Stimulated activated effector memory CD8-positive, alpha-beta T cell treated with anti-CD3 and anti-CD28 coated beads, Interleukin-12 subunit alpha, Interleukin-12 subunit beta, amount 100 ng/mL, for 72 hours (primary cell): Measurements from ENCODE around the gene SGCG.
"Not testable (repeated sequence)": the region's sequence is repeated elsewhere in the genome, so short reads cannot be mapped to it uniquely, and the experiment has no call there.

Source experiments
- ATAC-seq: fragments of 150-1000 bp; cut with Tn5 transposase; 2 replicates; pipeline ENCODE4 v1.10.0; 2021
- DNase-seq, 2 donors: peaks; one replicate each; pipeline ENCODE4 v3.0.0; 2021 to 2022; ENCODE audit warnings: low spot score in 2 of 2
- H3K27ac Mint-ChIP-seq: one replicate; pipeline ENCODE4 v1.8.0; 2022; ENCODE audit warnings: mild to moderate bottlenecking, mixed read lengths
- H3K36me3 Mint-ChIP-seq: one replicate; pipeline ENCODE4 v1.8.0; 2022; ENCODE audit warnings: mild to moderate bottlenecking, mixed read lengths
- H3K4me1 Mint-ChIP-seq: one replicate; pipeline ENCODE4 v1.8.0; 2022; ENCODE audit warnings: mixed read lengths
- H3K4me3 Mint-ChIP-seq: one replicate; pipeline ENCODE4 v1.8.0; 2022; ENCODE audit warnings: mild to moderate bottlenecking, mixed read lengths
- H3K9me3 Mint-ChIP-seq: one replicate; pipeline ENCODE4 v1.8.0; 2022; ENCODE audit warnings: mixed read lengths

Gene SGCG, protein sequence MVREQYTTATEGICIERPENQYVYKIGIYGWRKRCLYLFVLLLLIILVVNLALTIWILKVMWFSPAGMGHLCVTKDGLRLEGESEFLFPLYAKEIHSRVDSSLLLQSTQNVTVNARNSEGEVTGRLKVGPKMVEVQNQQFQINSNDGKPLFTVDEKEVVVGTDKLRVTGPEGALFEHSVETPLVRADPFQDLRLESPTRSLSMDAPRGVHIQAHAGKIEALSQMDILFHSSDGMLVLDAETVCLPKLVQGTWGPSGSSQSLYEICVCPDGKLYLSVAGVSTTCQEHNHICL

DNA sequence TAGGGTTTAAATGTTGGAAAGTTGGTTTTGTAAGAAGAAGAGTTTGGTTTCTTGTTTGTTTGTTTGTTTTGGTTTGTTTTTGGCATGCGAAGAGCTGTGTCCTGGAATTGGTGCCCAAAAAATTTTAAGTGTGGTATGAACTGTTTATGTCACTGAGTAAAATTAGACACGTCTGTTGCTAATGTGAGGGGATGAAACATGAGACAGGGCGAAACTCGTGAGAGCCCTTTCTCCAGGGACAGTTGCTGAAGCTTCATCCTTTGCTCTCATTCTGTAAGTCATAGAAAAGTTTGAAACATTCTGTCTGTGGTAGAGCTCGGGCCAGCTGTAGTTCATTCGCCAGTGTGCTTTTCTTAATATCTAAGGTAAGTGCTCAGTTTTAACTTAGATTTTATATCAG is at the start of gene SGCG:
SGCG (plus strand) TSS at position 269 of the 400 bp plus-strand sequence. CDS start 22,716 bp downstream, outside the sequence.
- Mint-ChIP-seq H3K4me3 (no peak within 1 kb of the TSS), H3K4me1 (no peaks in the 10 kb centered on the region), H3K27ac (no peak within 1 kb of the TSS), H3K9me3 (peaks cover 7% of the 10 kb centered on the region), H3K36me3 (no peaks in the 10 kb centered on the region)
- no peak for ATAC-seq
- no peak for DNase-seq

- Mint-ChIP-seq H3K36me3 (no peaks in the 10 kb centered on the region), H3K4me1 (no peaks in the 10 kb centered on the region), H3K4me3 (no peak overlapping the region), H3K9me3 (no peaks in the 10 kb centered on the region), H3K27ac (no peak overlapping the region)
- ATAC-seq (no peak), DNase-seq (no peak)
These were observed 46.2 kb upstream of the SGCG start for GRCh38 chr13:23134542-23134941.

- Mint-ChIP-seq H3K36me3 (no peaks in the 10 kb centered on the region), H3K9me3 (no peaks in the 10 kb centered on the region), H3K4me1 (no peaks in the 10 kb centered on the region), H3K4me3 (no peak overlapping the region), H3K27ac (no peak overlapping the region)
- DNase-seq, result no peak
- ATAC-seq, result no peak
These were observed 40.3 kb upstream of the SGCG start for GRCh38 chr13:23140492-23140891.

- no peaks in the 10 kb centered on the region for H3K36me3 Mint-ChIP-seq
- no peaks in the 10 kb centered on the region for H3K4me1 Mint-ChIP-seq
- no peaks in the 10 kb centered on the region for H3K9me3 Mint-ChIP-seq
- ATAC-seq, result no peak
- H3K27ac Mint-ChIP-seq, result no peak overlapping the region
- DNase-seq, result no peak
- no peak overlapping the region for H3K4me3 Mint-ChIP-seq
These were observed 38.8 kb upstream of the SGCG start for GRCh38 chr13:23141964-23142363.

GRCh38 chr13:23142607-23143006 is 38.2 kb upstream of the SGCG start:
- H3K4me3 Mint-ChIP-seq, H3K9me3 Mint-ChIP-seq, H3K36me3 Mint-ChIP-seq, H3K27ac Mint-ChIP-seq, H3K4me1 Mint-ChIP-seq, ATAC-seq, DNase-seq: not testable (repeated sequence)

DNA sequence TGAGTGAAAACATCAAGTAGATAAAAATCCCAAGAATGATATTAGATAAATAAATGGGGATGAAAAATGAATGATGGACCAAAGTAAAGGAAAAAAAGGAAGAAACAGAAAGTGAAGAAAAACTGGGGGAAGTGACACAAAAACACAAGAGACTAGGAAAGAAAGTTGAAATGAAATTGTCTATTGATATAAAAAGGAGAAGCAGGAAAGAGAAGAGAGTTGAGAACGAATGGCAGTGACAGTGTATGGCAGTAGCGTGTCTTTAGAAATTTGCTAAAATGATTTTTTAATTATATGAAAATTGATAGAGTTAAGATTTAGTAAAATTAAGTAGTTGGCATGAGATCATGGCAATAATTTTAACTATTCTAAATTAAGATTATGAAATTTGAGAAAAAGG is 36.3 kb upstream of the SGCG start:
- H3K36me3 Mint-ChIP-seq, result no peaks in the 10 kb centered on the region
- DNase-seq (no peak), ATAC-seq (no peak)
- H3K4me3 Mint-ChIP-seq, result no peak overlapping the region
- no peaks in the 10 kb centered on the region for H3K9me3 Mint-ChIP-seq
- H3K27ac Mint-ChIP-seq, result no peak overlapping the region
- H3K4me1 Mint-ChIP-seq, result no peaks in the 10 kb centered on the region

DNA sequence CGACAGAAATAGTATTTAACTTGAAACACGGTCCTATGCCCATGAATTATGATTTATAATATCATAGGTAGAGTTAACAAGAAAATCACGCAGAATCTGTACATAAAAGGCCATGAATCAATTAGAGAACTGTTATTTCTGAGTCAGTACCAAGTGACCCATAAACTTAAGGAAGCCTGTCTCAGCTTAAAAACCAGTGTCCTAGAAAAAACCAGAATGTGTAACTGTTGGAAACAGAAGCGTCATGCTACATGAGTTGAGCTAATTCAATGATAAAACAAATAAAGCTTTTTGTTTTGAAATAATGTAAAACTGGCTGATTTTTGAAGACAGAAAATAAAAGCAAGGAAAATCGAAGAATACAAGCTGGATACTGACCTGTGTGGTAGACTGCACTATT is 34.8 kb upstream of the SGCG start:
- DNase-seq (no peak), ATAC-seq (no peak)
- no peaks in the 10 kb centered on the region for H3K36me3 Mint-ChIP-seq
- no peaks in the 10 kb centered on the region for H3K4me1 Mint-ChIP-seq
- no peak overlapping the region for H3K4me3 Mint-ChIP-seq
- no peak overlapping the region for H3K27ac Mint-ChIP-seq
- H3K9me3 Mint-ChIP-seq, result no peaks in the 10 kb centered on the region

DNA sequence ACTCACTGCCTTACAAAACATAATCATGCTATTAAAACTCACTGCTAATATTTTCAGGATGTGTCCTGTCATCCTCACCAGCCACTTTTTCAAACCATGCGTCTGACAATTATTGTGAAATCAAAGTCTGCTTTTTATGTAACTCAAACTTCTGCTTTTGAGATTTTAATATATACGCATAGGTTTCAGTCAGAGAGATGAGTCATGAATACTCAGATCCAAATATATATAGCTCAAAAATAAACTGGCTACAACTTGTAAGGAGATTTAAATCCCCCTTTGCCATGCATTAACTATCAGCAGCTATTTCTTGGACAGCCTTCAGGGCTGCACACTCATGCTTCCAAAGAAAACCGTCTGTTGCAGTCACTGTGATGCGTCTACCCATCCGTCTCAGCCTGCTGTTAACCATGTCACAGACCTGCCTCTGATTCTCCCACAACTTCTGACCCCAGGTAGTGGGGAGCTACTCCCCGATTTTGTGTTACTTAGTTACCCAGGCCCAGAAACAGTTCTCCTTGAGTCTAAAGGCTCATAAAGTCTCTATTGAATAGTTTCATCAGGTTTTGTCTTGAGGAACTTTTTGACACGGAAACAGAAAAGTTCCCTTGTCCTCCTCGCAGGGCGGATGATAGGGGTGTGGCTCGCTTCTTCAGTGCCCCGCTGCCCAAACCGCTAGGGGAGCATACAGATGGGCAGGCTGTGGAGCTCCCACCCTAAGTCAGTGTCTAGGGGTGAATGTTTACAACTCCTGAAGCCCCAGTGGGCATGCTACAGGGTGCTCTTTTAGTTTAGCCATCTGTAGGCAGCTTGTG is 33.8 kb upstream of the SGCG start:
- Mint-ChIP-seq H3K4me1 (no peaks in the 10 kb centered on the region), H3K4me3 (no peak overlapping the region), H3K27ac (no peak overlapping the region), H3K9me3 (no peaks in the 10 kb centered on the region), H3K36me3 (no peaks in the 10 kb centered on the region)
- DNase-seq (no peak), ATAC-seq (peak; percentile 24)

DNA sequence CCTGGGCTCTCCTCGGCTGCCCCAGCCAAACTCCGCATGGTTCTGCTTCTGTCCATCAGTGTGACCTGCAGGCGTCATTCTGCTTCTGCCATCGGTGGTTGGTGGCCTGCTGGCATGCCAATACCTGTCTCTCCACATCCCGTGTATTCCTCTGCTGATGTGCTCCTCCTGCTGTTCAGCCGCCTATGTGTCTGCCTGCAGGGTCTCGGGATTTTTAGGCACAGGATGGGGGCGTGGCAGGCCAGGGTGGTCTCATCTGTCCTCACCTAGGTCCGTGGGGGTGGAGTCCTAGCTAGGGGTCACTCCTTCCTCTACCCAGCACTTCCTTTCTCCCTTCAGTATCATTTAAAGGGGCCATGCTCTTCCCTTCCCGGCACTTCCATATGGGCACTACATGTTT is 33.0 kb upstream of the SGCG start:
- H3K36me3 Mint-ChIP-seq, result no peaks in the 10 kb centered on the region
- no peaks in the 10 kb centered on the region for H3K9me3 Mint-ChIP-seq
- DNase-seq (no peak), ATAC-seq (no peak)
- H3K4me3 Mint-ChIP-seq, result no peak overlapping the region
- H3K27ac Mint-ChIP-seq, result no peak overlapping the region
- H3K4me1 Mint-ChIP-seq, result no peaks in the 10 kb centered on the region

- peaks cover 6% of the 10 kb centered on the region for H3K4me1 Mint-ChIP-seq
- H3K9me3 Mint-ChIP-seq, result peaks cover 6% of the 10 kb centered on the region
- H3K4me3 Mint-ChIP-seq, result no peak overlapping the region
- no peak overlapping the region for H3K27ac Mint-ChIP-seq
- ATAC-seq (no peak), DNase-seq (no peak)
- H3K36me3 Mint-ChIP-seq, result no peaks in the 10 kb centered on the region
These were observed 23.0 kb upstream of the SGCG start for GRCh38 chr13:23157781-23158180.

DNA sequence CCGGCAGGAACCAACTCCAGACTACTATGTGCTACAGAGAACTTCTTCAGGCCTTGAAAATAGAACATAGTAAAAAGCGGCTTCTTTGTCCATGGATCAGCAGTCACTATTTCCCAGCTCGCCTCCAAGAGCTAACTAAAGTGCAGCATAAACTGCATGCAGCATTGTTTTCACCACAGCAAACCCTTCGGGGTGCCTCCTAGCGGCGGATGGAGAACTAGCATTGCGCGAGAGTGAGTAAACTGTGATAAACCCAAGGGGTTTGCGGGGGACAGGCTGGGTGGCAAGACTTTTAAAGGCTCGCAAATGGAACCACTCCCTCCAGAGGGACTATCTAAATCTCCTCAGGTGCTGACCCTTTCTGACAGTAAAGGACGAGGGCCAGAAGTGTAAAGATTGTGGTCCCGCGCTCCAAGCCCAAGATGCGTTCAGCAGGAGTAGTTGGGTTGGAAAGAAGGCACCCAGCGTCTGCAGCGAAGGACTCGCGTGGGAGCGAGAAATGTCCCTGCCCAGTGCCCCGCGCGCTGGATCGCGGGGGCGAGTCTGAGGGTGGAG is 21.5 kb upstream of the SGCG start:
- Mint-ChIP-seq H3K4me1 (peaks cover 6% of the 10 kb centered on the region), H3K4me3 (no peak overlapping the region), H3K27ac (no peak overlapping the region), H3K9me3 (peaks cover 3% of the 10 kb centered on the region), H3K36me3 (no peaks in the 10 kb centered on the region)
- DNase-seq, result peak in 1 of 2 donors; percentile 55
- ATAC-seq, result peak; percentile 51

DNA sequence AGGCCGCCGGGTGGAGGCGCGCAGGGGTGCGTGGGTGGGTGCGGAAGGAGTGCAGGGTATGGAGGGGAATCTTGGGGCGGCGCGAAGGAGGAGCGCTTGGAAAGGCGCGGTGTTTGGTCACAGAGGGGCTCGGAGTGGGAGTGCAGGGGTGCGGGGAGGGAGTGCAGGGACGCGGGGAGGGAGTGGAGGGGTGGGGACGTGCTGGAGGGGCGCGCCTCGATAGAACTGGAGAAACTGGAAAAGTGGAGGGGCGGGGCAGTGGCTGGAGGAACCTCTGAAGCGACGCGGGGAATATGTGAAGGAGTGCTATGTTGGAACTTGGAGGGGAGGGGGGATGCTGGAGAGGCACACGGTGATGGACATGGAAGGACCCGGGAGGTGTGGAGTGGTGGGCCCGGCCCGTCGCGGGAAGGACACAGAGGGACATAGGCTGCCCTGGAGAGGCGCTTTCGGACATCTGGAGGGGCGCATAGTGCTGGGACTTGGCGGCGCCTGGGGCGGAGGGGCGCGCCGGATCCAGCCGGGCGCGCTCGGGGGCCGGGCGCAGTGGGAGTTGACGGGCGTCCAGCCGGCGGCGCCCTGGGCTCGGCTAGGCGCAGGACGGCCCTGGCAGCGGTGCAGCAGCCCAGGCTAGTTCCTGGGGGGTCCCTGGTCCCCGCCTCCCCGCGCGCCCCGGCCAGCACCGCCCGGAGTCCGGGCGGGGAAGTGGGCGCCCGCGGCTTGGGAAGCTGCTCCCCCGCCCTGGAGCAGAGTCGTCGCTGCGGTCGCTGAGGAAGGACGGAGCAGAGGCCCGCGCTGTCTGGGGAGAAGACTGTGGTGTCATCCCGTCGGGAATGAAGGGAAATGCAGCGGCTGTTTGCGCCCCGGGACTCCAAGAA is 20.8 kb upstream of the SGCG start:
- DNase-seq (no peak), ATAC-seq (peak; percentile 11)
- Mint-ChIP-seq H3K27ac (no peak overlapping the region), H3K36me3 (no peaks in the 10 kb centered on the region), H3K9me3 (no peaks in the 10 kb centered on the region), H3K4me1 (peaks cover 6% of the 10 kb centered on the region), H3K4me3 (no peak overlapping the region)

DNA sequence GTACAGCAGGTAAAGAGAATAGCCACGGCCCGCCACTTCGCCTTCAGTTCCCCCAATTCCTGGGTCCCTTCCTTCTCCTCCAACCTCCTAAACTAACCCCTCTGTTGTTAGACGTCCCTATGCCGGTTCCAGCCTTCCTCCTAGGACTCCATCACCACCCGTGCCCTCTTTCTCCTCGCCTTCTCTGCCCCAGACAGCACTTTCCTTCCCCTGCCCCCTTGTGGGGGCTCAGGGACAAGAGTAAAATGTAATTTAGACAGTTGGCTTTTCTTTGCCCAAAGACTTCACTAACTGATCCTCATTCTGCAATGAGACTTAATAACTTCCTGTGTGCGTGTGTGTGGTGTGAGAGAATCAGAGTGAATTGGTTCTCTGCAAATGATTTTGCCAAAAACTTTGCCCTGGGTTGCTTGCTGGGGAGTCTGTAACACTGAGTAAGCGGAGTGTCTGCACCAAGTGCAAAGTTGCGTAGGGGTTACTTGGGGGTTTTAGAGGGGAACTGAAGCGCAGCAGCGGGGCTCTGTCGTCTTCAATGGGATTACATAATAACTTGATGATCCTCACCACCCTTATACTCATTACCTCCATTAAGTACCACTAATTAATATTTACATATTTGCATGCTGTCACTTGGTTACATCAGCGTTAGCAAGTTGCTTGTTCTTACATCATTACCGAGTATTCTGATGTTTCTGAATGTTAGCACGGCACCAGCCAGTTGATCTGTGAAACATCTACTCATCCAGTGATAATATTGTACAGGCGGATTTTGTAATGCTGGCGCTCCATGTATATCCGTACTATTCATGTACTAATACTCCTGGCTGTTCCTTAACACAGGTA is 19.9 kb upstream of the SGCG start:
- Mint-ChIP-seq H3K9me3 (no peaks in the 10 kb centered on the region), H3K4me3 (no peak overlapping the region), H3K36me3 (no peaks in the 10 kb centered on the region), H3K27ac (no peak overlapping the region), H3K4me1 (peaks cover 6% of the 10 kb centered on the region)
- ATAC-seq (no peak), DNase-seq (no peak)

DNA sequence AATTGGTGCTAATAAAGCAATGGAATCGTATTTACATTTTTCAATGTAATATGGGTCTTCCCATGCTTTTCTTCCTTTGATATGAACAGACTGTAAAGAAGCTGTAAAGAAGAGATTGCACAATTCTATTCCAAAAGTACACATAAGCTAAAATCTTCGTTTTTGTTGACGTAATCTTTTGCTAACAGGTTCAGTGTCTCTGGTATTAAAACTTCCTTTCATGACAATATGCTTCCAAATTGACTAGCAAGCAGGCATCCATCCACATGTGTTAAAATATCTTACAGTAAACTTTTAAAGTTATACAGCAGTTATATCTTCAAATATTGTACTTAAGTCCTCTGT is 19.3 kb upstream of the SGCG start:
- Mint-ChIP-seq H3K9me3 (no peaks in the 10 kb centered on the region), H3K4me1 (peaks cover 6% of the 10 kb centered on the region), H3K27ac (no peak overlapping the region), H3K36me3 (no peaks in the 10 kb centered on the region), H3K4me3 (no peak overlapping the region)
- DNase-seq, result no peak
- no peak for ATAC-seq
